SH-SY5Y (cell line): ENCODE measurements around the gene IRF6.

Experiments used
- GATA2 ChIP-seq: IDR thresholded peaks from 2 replicates; pipeline ENCODE4 v1.6.1; 2011; ENCODE audit warnings: mild to moderate bottlenecking, low read depth, low read length
- GATA3 ChIP-seq: IDR thresholded peaks from 2 replicates; pipeline ENCODE4 v1.6.1; 2011; ENCODE audit warnings: low read depth, mild to moderate bottlenecking, low read length, moderate library complexity

Gene IRF6

DNA sequence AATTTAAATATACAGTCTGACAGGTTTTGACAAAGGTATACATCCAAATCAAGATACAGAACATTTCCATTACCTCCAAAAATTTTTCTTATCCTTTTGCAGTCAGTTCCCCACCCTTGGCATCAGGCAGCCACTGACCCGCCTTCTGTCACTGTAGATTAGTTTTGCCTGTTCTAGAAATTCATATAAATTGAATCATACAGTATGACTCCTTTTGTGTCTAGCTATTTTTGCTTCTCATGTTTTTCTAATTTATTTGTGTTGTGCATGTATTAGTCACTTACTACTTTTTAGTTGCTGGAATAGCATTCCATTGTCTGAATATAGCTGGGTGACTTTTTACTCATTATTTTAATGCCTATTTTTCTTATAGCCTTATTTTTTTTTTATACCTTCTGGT is 25.7 kb upstream of the IRF6 start:
- TF ChIP-seq GATA2 (no peak; the same call in 1 of the 2 replicates), GATA3 (no peak)

DNA sequence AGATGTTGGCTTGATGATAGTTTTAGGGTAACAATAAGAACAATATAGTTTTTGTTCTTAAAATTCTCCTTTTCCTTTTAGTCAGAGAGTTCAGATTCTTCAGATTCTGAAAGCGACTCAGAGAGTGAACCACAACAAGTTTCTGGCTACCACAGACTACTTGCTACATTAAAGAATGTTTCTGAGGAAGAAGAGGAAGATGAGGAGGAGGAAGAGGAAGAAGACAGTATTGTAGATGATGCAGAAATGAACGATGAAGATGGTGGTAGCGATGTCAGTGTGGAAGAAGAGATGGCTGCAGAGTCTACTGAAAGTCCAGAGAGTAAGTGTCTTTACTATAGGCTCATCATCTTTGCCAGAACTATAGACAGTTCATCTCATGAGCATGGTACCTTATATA is 24.8 kb upstream of the IRF6 start:
- TF ChIP-seq GATA2 (no peak), GATA3 (no peak)

GRCh38 chr1:209829716-209830115 is 23.8 kb upstream of the IRF6 start:
- no peak for TF ChIP-seq GATA2
- no peak for TF ChIP-seq GATA3

DNA sequence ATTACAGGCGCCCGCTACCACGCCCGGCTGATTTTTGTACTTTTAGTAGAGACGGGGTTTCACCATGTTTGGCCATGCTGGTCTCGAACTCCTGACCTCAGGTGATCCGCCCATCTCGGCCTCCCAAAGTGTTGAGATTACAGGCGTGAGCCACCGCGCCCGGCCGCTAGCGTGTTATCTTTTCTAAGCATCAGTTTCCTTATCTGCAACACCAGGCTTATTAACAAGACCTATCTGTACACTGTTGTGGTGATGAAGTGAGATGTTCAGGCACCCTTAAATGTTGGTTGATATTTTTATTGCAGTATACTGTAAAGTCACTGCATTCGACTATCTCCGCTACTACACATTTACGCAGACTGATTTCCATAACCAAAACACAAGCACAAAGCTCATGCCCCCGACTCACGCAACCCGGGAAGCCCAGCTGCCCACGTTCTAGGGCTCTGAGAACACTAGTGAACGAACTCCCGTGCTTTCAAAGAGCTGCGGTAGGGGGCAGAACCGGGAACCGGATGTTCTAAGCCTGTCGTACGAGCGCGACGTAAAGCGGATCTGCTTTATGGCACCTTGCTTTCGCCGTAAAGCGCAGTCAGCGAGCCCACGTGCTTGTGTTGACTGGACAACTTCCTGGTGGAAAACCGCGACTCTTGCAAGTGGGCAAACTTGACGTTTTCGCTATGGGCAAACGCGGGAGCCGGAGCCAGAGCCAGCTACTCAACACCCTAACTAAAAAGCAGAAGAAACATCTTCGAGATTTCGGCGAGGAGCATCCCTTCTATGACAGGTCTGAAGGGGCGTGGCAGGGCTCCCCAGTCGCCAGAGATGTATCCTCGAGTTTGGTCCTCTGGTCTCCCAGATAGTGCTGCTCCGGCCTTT is 21.7 kb upstream of the IRF6 start, which contains the start of gene UTP25:
TSS of gene UTP25 (plus strand) at position 589 of the 879 bp plus-strand sequence. CDS start at position 681, 92 bp downstream.
- TF ChIP-seq GATA2: peak; percentile 67
- TF ChIP-seq GATA3: no peak

DNA sequence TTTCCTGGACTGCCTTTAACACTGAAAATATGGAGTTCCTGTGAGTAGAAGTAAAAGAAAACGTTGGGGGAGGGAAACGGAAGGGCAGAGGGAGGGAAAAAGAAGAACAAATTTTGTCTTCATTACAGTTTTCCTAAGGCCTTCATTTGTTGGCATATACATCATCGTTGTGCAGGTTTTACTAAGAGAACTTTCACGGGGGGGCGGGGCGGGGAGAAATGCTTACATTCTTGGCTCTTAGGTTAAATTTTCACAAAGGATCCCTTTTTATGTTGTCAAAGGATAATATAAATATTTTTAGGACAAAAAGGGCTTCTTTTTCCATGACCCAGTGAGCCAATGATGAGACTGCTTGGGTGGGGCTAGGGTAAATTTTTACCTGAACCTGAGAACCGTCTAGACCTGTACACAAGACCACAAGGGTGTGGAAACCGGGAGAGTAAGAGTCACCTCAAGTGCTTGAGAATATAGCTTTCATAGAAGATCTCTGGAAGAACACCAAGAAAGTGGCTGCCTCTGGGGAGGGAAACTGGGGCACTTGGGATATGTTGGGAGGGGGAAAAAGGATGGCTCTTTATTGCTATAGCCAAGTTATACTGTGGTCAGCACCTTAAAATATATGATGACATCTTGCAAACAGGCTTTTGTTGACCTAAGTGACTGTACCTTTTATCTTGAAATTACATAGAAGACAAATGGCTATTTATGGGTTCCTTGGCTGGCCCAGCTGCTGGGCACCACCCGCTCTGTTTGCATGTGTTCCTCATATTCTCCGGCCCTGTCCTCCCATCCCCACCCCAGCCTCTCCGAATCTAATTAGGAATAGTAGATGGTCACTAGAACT is 19.9 kb upstream of the IRF6 start:
- TF ChIP-seq GATA2 (no peak), GATA3 (no peak)

GRCh38 chr1:209823143-209824041 is 17.4 kb upstream of the IRF6 start:
- no peak for TF ChIP-seq GATA2

GRCh38 chr1:209822706-209823105 is 16.8 kb upstream of the IRF6 start:
- no peak for TF ChIP-seq GATA2
- TF ChIP-seq GATA3: no peak

DNA sequence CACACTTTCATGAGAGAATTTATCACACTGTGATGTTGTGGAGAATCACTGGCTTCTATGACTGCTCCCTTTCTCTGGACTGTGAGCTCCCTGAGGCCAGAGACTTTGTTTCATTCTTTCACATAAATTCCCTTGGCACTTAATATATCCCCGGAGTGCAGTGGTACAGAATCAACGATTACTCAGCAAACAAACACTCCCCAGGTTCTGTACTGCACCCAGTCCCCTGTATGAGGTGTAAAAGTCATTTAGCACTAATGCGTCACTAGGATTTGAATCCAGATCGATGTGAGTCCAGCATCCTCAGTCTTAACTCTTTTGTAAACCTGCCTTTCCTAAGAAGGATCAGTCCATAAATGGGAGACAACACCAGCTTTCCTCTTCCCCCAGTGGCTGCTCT is 15.0 kb upstream of the IRF6 start:
- TF ChIP-seq GATA2: no peak
- TF ChIP-seq GATA3: no peak

DNA sequence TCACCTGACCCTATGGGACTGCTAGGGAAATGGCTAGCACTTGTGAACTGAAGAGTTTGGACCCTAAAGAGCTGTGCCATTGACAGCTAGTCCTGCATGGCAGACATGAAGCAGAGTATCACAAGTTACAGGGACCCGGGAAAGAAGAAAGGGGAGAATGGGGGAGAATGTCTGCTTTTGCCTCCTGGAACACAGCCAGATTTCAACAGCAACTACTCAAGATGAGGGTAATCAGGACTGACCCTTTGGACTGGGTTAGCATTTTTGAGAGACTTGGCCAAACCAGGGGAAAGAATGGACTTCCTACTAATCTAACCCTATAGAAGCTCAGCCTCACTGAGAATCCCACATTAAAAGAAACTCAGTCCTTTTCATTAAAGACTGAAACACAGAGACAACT is 13.1 kb upstream of the IRF6 start:
- TF ChIP-seq GATA3 (no peak), GATA2 (no peak)

DNA sequence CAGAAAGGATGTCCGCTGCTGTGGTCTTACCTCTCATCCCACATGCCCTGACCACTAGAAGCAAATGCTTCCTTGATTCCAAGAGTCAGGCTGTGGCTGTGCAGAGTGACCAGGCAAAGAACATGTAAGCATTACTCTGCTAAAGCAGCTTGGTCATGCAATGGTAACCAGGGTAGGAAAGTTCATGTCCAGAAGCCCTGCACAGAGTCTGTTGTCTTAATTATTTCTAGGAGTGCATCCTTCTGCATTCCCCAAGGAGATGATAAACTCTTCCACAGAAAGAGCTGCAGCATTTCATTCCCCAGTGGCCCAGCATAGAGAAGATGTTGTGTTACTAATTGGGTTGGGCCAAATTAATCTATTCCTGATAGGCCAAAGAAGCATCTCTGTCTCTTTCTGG is 11.7 kb upstream of the IRF6 start:
- TF ChIP-seq GATA2: no peak
- TF ChIP-seq GATA3: no peak

DNA sequence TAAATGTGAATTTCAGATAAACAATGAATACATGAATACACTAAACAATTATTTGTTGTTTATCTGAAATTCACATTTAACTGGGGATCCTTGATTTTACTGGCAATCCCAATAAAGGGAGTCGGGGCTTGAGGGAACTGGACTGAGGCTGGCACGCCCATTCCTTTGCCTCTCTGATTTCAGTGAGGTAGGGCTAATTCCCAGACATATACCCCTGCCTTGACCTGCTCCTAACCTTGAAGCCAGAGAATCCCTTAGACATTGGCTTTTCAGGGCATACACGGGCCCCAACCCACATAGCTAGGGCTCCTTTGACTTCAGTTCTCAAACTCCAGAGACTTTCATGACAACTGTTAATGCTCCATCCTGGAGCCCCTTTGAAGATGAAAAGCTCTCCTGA is 11.0 kb upstream of the IRF6 start:
- TF ChIP-seq GATA2 (no peak), GATA3 (no peak)

DNA sequence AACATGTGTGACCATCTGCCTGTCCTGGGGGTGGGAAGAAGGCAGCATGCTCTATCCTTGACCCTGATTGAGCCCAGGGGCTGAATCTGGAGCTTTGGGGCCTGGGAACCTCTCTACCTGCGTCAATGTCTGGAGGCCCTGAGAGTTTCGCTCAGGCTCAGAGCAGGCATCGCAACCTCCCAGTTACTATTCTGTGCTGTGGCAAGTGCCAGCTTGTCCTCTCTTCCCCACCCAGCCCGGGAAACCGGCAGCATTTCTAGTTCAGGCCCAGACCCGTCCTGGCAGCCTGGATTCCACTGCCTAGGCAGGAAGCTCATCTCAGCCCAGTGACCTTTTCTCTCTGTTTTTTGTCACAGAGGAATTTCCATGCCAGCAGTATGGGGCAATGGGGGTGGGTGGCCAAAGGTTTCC is 10.0 kb upstream of the IRF6 start:
- TF ChIP-seq GATA2 (no peak), GATA3 (no peak)

DNA sequence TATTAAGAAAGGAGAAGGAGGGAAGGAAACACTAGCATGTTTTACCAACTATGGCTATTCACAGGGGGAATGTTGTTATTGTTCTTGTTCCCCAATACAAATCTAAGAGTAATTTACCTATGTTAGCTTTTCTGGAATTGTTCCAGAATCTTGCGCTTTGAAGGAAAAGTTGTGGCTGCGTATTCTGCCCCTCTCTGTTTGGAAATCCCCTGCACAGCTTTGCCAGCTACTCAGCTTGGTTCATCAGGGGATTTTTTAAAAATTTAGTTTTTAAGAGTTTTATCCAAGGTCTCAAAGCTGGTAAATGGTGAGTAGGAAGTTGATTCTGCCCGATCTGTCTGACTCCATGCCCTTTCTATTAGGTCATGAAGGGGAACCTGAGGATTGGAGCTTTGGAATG is 9.5 kb upstream of the IRF6 start:
- no peak for TF ChIP-seq GATA2
- no peak for TF ChIP-seq GATA3

GRCh38 chr1:209813902-209814301 is 8.0 kb upstream of the IRF6 start:
- TF ChIP-seq GATA2 (no peak), GATA3 (no peak)
